Islet precursor cell (in vitro differentiated cells): Measurements from ENCODE around the gene PDXK.

Experiments
- DNase-seq: peaks from one replicate; pipeline ENCODE4 v3.0.0-alpha.2; 2018

PDXK gene

DNA sequence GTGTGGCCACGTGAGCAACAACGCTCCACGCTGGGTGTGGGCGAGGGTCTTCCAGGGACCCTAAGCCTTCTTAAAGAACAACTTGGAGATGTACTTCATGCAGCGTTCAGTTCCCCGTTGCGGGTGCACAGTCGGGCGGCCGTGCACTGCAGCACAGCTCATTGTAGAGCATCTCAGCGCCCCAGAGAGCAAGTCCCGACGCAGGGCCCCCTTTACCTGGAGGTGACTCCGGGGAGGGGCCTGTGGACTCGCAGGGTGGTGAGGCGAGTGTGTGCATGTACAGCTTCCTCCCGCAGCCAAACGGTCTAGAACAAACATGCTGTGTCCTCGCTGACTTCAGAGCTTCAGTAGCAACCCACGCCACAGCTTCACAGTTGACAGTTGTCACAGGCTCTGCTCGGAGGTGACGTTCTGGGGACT is 89.9 kb downstream of the PDXK start:
- DNase-seq: peak; percentile 52

DNA sequence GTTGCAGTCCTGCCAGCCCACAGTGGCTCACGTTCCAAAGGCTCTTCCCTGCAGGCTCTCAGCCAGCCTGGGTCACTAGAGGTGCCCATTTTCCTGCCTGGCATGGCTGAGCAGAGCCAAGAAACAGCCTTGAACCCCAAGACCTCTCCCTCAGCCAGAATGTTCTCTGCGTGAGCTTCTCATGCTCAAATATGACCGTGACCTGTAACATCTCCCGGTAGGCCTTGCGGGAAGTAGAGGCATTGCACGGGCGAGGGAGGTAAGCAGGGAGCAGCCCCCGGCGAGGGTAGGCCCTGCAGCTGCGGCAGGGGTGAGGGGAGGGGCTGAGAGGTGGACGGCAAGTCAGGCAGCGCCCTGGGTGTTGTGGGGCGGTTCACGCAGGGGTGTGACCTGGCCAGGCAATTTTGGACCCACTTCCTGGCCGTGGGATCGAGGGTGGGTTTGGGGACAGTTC is 90.4 kb downstream of the PDXK start:
- DNase-seq: peak; percentile 50

DNA sequence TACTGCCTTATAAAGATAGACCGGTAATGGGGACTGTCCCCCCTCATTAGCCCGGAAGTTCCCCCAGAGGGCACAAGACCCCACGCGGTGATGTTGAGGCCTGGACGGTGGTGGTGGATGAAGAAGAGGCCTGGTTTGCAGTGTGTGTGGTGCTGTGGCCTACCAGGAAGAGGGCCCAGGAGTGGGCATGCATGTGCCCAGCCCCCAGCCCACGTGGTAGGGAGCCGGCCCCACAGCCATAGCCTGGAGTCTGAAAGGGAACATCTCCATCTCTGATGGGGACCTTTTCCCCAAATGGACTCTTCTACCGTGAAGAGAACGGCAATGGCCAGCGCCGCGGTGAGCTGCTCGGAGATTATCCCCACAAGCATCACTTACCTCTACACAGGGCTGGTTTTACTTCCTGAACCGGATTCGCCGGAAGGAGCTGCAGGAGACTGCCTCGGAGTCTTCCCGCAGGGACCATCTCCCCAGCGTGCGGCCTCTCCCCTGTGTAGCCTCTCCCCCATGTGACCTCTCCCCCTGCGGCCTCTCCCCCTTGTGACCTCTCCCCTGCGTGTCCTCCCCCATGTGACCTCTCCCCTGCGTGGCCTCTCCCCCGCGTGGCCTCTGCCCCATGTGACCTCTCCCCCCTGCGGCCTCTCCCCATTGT is 91.0 kb downstream of the PDXK start:
- DNase-seq: peak; percentile 45

DNA sequence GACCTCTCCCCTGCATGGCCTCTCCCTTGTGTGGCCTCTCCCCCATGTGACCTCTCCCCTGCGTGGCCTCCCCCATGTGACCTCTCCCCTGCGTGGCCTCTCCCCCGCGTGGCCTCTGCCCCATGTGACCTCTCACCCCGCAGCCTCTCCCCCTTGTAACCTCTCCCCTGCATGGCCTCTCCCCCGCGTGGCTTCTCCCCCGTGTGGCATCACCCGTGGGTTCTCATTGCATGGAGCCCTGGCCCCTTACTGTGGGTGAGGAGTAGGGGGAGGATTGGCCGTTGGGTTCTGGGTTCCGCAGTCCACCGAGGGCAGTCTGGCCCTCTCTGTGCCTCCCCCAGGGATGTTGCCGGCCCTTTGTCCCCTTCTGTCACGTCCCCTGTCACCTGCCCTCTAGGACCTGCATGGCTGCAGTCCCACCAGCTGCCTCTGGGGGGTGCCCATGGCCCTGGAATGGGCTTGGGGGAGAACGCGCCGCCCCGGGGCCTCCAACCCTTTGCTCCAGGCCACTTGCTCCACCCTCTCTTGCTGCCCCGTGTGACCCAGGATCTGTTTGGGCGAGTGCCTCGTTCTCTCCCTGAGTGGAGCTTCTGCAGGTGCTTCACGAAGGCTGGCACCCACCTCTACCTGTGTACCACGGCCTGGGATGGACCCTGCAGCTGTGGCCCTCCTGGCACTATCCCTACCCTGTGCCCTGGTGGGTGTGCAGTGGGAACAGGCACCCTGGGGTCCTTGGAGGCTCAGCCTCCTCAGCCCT is 91.8 kb downstream of the PDXK start:
- peak; percentile 91 for DNase-seq

DNA sequence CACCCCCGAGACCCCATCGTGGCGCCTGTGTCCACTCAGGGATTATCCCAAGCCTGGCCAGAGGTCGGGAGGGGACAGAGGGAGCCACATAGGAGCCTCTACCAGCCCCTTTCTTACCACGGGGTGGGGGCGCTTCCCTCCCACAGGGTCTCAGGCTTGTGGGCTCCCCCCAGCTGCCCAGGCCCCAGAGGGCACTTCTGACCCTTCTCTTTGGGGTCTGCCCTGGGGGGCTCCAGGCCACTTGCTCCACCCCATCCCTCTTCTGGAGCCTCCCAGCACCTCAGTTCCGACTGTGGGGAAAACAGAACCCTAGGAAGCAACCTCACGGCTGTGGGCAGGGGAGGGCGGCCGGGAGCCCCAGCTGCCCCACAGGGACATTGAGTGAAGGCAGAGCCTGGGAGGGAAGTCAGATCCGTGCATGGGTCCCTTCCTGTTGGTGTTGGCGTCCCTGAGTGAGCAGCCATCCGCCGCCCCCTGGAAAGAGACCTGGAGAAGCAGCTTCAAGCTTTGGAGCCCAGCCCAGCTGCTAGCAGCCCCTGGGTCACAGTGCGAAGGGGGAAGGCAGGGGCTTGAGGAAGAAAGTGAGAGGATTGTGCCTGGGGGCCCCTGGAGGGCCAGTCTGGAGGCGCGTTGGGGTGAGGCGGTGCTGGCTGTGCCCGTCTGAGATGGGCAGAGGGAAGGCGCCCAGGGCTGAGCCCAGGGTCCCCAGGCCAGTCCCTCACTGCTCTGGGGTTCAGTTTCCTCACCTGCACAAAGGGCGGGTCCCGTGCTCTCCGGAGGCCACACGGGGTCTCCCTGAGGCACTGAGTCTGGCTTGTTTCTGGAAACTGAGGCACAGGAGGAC is 92.6 kb downstream of the PDXK start:
- DNase-seq: no peak
